Body of pancreas (tissue), 4 donors: Measurements from ENCODE around the gene RIMS1. TPM values are rescaled to one million over a fixed set of nuclear protein-coding genes. Genes with fewer than 3 reads are reported as not detected.

Experiments
- ATAC-seq: fragments of 150-250 bp; one replicate; pipeline ENCODE4 v1.9.1; 2016
- DNase-seq, 4 donors: peaks; one replicate each; pipeline ENCODE4 v3.0.0-alpha.2; 2019
- H3K27ac ChIP-seq, 4 donors: fragments of 200-600 bp; sonication (generic); 1 replicate in 3 of 4; 2 replicates in 1 of 4; pipeline versions ENCODE4 v1.5.1 to v1.6.1; 2016 to 2019; ENCODE audit warnings: mild to moderate bottlenecking in 1 of 4, mixed read lengths in 1 of 4, moderate library complexity in 1 of 4
- H3K27me3 ChIP-seq, 2 donors: fragments of 200-600 bp; sonication (generic); one replicate each; pipeline ENCODE4 v1.6.0; 2016; ENCODE audit warnings: mild to moderate bottlenecking in 1 of 2
- H3K36me3 ChIP-seq, 2 donors: fragments of 200-600 bp; sonication (generic); replicated peaks in 1 of 2; 2 replicates each; pipeline ENCODE4 v1.5.1; 2016; ENCODE audit warnings: low read depth in 2 of 2; ENCODE audit not compliant: insufficient read depth in 1 of 2
- H3K4me1 ChIP-seq: fragments of 200-600 bp; sonication (generic); one replicate; pipeline ENCODE4 v1.6.0; 2016
- H3K4me3 ChIP-seq, 2 donors: fragments of 200-600 bp; sonication (generic); 1 replicate in 1 of 2; 2 replicates in 1 of 2; pipeline ENCODE4 v1.5.1; 2016 to 2019
- H3K9me3 ChIP-seq, 3 donors: fragments of 200-600 bp; sonication (generic); 1 replicate in 2 of 3; 2 replicates in 1 of 3; pipeline ENCODE4 v1.5.1; 2016
- POLR2A ChIP-seq, 3 donors: fragments of 450-650 bp; IDR thresholded peaks; one replicate each; pipeline ENCODE4 v1.6.1; 2016; ENCODE audit warnings: antibody characterized with exemption in 3 of 3, mild to moderate bottlenecking in 2 of 3
- WGBS, 2 donors: methylation state at CpG; one replicate each; pipeline ENCODE4 v1.1.5; 2017; 5-methylcytosine and 5-hydroxymethylcytosine counted together
- intact Hi-C: fragments of 100-400 bp; cut with DNase I; formaldehyde crosslinking; loops from one replicate; pipeline ENCODE4 v1.15.1; 2023
- total RNA-seq, 2 donors: library from RNA; depleted of rRNA; stranded (reverse); fragments of >200 nt; gene quantifications; one replicate each; pipeline ENCODE4 v1.1.0, GENCODE V29; 2016
- TF ChIP-seq, protein P1 (sequence below), 7 experiments: fragments of 450-650 bp in 4 of 7; fragments of 200-600 bp in 3 of 7; sonication (generic) in 3 of 7; IDR thresholded peaks; one replicate each; pipeline ENCODE4 v1.5.1; 2016 to 2019; ENCODE audit warnings: antibody characterized with exemption in 7 of 7

Gene RIMS1
- total RNA-seq, 2 donors from 2014 or later, result 0.78 to 5.9 TPM

DNA sequence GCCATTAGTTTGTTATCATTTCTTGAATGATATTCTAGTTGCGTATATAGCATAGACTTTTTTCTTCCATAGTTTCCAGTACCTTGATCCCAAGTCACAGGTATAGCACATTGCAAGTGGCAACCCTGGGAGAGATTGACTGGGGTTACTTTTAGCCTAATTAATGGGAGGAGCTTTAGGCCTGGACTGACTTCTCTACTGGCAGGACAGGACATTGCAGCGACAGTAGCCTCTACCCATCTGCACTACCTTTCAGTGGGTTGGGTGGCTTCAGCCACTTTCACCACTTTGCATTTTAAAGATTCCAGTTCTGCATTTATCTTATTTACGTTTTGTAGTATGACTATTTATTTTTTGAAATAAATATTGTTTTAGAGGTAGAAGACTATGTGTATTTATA, 320.3 kb downstream of the RIMS1 start:
- H3K27ac ChIP-seq, result no peak overlapping the region
- H3K27me3 ChIP-seq, result no peaks in the 10 kb centered on the region
- ATAC-seq (no peak), DNase-seq (no peak)
- no peak overlapping the region for H3K4me3 ChIP-seq
- no peak for TF ChIP-seq POLR2A (IDR thresholded peaks at IDR 0.05)
- TF ChIP-seq, protein P1, sequence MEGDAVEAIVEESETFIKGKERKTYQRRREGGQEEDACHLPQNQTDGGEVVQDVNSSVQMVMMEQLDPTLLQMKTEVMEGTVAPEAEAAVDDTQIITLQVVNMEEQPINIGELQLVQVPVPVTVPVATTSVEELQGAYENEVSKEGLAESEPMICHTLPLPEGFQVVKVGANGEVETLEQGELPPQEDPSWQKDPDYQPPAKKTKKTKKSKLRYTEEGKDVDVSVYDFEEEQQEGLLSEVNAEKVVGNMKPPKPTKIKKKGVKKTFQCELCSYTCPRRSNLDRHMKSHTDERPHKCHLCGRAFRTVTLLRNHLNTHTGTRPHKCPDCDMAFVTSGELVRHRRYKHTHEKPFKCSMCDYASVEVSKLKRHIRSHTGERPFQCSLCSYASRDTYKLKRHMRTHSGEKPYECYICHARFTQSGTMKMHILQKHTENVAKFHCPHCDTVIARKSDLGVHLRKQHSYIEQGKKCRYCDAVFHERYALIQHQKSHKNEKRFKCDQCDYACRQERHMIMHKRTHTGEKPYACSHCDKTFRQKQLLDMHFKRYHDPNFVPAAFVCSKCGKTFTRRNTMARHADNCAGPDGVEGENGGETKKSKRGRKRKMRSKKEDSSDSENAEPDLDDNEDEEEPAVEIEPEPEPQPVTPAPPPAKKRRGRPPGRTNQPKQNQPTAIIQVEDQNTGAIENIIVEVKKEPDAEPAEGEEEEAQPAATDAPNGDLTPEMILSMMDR (IDR thresholded peaks at IDR 0.05), result no peak
- H3K4me1 ChIP-seq, result peaks cover 5% of the 10 kb centered on the region
- 72 to 77% methylated on average over 3 of the region's 3 CpGs for WGBS, 2 donors
- no peaks in the 10 kb centered on the region for H3K9me3 ChIP-seq
- H3K36me3 ChIP-seq, result no peaks in the 10 kb centered on the region
- intact Hi-C loops, result no loop called here

DNA sequence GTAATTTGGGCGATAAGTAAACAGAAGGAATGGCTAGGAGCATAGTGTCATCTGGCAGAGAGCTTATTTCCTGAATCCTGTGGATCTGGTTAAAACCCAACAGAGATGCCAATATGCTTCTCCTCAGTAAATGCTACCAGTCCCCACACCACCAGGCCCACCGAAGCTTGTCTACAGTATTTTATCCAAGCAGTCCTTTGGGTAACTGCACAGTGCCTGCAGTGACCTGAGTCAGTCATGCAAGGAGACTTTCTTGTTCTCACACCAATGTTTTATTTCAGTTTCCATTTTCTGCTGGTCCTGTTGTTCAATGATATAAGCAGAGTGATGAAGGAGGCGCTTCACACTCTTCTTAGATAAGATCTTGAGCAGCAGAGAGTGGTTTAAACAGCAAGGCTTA, 326.3 kb downstream of the RIMS1 start:
- Histone ChIP-seq H3K27ac (no peak overlapping the region), H3K36me3 (no peaks in the 10 kb centered on the region), H3K9me3 (no peaks in the 10 kb centered on the region), H3K27me3 (no peaks in the 10 kb centered on the region), H3K4me3 (no peak overlapping the region), H3K4me1 (peaks cover 15% of the 10 kb centered on the region)
- TF ChIP-seq, protein P1 (IDR thresholded peaks at IDR 0.05), result no peak
- no peak for TF ChIP-seq POLR2A (IDR thresholded peaks at IDR 0.05)
- ATAC-seq (no peak), DNase-seq (no peak)
- WGBS, 2 donors, result 73 to 76% methylated on average over 3 of the region's 3 CpGs
- intact Hi-C loops, result no loop called here

DNA sequence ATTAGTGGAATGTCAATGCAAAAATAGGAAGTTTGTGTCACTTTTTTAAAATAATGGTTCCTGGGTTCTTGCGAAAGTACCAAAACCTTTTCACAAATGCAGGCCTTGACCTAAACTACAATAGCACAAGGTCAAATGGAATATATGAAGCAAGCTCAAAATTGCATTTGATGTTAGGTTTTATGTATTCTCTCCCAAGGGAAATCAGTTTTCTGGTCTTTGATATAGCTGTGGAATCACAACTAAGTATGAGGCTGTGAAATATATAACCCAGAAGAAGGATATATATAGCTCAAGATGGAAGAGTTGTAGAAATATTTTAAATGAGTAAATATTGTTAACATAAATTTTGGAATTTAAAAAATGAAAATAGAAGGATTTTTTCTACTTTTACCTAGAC, 327.3 kb downstream of the RIMS1 start:
- H3K4me1 ChIP-seq, result peaks cover 25% of the 10 kb centered on the region
- no peak for TF ChIP-seq POLR2A (IDR thresholded peaks at IDR 0.05)
- TF ChIP-seq, protein P1 (IDR thresholded peaks at IDR 0.05), result no peak
- WGBS, 2 donors, result 75 to 76% methylated on average over 1 of the region's 1 CpG
- H3K4me3 ChIP-seq, result no peak overlapping the region
- H3K27me3 ChIP-seq, result no peaks in the 10 kb centered on the region
- ATAC-seq (no peak), DNase-seq (no peak)
- no peaks in the 10 kb centered on the region for H3K36me3 ChIP-seq
- intact Hi-C loops, result no loop called here
- no peaks in the 10 kb centered on the region for H3K9me3 ChIP-seq
- no peak overlapping the region for H3K27ac ChIP-seq

DNA sequence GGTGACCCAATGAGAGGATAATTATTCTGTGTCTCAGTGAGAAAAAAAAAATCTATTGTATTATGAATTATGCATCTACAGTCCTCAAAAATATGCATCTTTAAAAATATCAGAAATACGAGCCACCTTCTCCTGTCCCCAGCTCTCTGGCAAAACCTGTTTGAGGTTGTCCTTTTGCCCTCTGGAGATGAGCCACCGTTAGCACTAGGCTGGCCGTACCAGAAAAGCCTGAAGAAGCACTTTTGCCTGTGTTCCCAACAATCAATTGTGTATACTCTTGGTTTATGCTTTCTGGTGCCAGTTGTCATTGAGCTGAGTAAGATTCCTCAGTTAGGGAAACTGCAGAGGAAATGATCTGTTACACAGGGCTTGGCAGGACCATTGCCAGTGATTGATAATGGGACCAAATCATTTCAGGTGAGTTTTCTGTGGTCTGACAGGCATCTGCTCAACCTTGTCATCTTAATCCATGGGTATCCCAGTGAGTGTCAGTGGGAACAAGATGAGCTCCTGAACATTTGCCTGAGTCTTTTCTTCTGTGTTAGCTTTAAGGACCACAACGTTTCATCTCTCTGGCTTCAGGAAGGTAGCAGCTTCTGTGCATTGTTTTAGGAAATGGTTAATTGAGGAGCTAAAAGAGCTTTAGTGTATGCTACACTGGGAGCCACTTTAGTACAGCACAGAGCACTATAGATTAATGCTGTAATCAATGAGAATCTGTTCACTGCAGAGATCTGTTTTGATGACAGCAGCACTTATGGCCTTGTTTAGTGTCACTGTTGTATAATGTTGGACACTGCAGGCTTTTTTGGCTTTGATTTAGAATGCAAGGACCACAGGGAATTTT, 330.1 kb downstream of the RIMS1 start:
- Histone ChIP-seq H3K4me3 (no peak overlapping the region), H3K27me3 (no peaks in the 10 kb centered on the region), H3K36me3 (no peaks in the 10 kb centered on the region), H3K4me1 (peaks cover 28% of the 10 kb centered on the region), H3K27ac (no peak overlapping the region), H3K9me3 (no peaks in the 10 kb centered on the region)
- WGBS, 2 donors, result 21 to 27% methylated on average over 4 of the region's 4 CpGs
- TF ChIP-seq POLR2A (IDR thresholded peaks at IDR 0.05), result no peak
- TF ChIP-seq, protein P1 (IDR thresholded peaks at IDR 0.05), result no peak
- ATAC-seq, result peak; percentile 82
- peak; percentile 45 to 78 (median 64) for DNase-seq
- intact Hi-C loops, result no loop called here

DNA sequence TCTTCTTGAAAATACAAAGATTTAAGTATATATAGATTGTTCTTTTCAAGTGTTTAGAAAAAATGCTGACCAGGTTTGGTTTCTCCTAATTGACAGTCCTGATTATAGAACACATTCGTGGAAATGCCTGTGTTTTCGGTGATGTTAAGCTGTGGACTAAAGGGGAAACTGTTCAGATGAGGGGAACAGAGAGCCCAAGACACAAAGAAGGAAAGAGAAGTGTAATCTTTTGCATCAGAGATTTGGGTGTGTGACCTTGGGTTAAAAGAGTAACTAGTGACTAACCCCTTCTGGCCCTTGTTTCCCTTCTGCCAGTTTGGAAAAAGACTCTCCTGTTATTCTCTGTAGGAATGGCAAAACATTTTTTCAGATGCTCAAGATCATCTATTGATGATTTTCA, 331.3 kb downstream of the RIMS1 start:
- H3K9me3 ChIP-seq, result no peaks in the 10 kb centered on the region
- intact Hi-C loops, result no loop called here
- no peaks in the 10 kb centered on the region for H3K36me3 ChIP-seq
- TF ChIP-seq, protein P1 (IDR thresholded peaks at IDR 0.05), result no peak
- no peak for TF ChIP-seq POLR2A (IDR thresholded peaks at IDR 0.05)
- no peak overlapping the region for H3K4me3 ChIP-seq
- H3K4me1 ChIP-seq, result peaks cover 28% of the 10 kb centered on the region
- H3K27me3 ChIP-seq, result no peaks in the 10 kb centered on the region
- WGBS, 2 donors, result 82 to 88% methylated on average over 2 of the region's 2 CpGs
- H3K27ac ChIP-seq, result no peak overlapping the region
- DNase-seq (no peak), ATAC-seq (no peak)
